ENCODE results near the gene CUX1. TPM values are rescaled to one million over a fixed set of nuclear protein-coding genes. Genes with fewer than 3 reads are reported as not detected.

CUX1 gene
- total RNA-seq, 2 donors from 2014 or later, result 24.7 to 26.2 TPM

- H3K27me3 Mint-ChIP-seq (ENCODE audit: low read depth), result peaks cover 11% of the 10 kb centered on the region
- ATAC-seq (replicated peaks in 1 of 2), result peak; percentile 56 to 59
These were observed 469.0 kb downstream of the CUX1 start, which contains the start of gene SH2B2 for GRCh38 chr7:102286237-102287110. TSS of gene SH2B2 (plus strand) at chr7:102286868. CDS start at chr7:102300551, 13,683 bp downstream.

GRCh38 chr7:102287111-102287980 lies 469.9 kb downstream of the CUX1 start:
- no peak overlapping the region for H3K27ac Mint-ChIP-seq
- DNase-seq, result peak; percentile 27 to 37
- peaks cover 11% of the 10 kb centered on the region for H3K27me3 Mint-ChIP-seq (ENCODE audit: low read depth)
- peak overlapping the region; percentile 72 to 77 for H3K4me3 Mint-ChIP-seq
- H3K36me3 Mint-ChIP-seq (ENCODE audit: insufficient read depth in 2 of 2), result no peaks in the 10 kb centered on the region
- H3K4me1 Mint-ChIP-seq (ENCODE audit: low read depth), result peaks cover 48% of the 10 kb centered on the region
- no peaks in the 10 kb centered on the region for H3K9me3 Mint-ChIP-seq
- ATAC-seq (replicated peaks in 1 of 2), result peak; percentile 23 to 37

More at GRCh38 chr7:102286237-102287110, 469.0 kb downstream of the CUX1 start, which contains the start of gene SH2B2:
- Mint-ChIP-seq H3K9me3 (no peaks in the 10 kb centered on the region), H3K36me3 (ENCODE audit: insufficient read depth in 2 of 2) (no peaks in the 10 kb centered on the region), H3K27ac (no peak within 1 kb of the TSS), H3K4me3 (peak within 1 kb of the TSS; percentile 72 to 77), H3K4me1 (ENCODE audit: low read depth) (peaks cover 41% of the 10 kb centered on the region)
- DNase-seq, result peak; percentile 52 to 57

- Mint-ChIP-seq H3K4me1 (ENCODE audit: low read depth) (peaks cover 48% of the 10 kb centered on the region), H3K27ac (no peak overlapping the region), H3K4me3 (peak overlapping the region; percentile 61 to 77), H3K36me3 (ENCODE audit: insufficient read depth in 2 of 2) (no peaks in the 10 kb centered on the region), H3K9me3 (no peaks in the 10 kb centered on the region), H3K27me3 (ENCODE audit: low read depth) (peaks cover 11% of the 10 kb centered on the region)
- DNase-seq (no peak), ATAC-seq (replicated peaks in 1 of 2) (no peak)
These were observed 470.5 kb downstream of the CUX1 start for GRCh38 chr7:102287981-102288278.

- Mint-ChIP-seq H3K4me1 (ENCODE audit: low read depth) (peaks cover 48% of the 10 kb centered on the region), H3K27ac (no peak overlapping the region)
- DNase-seq, result peak in 1 of 2 donors; percentile 34
These were observed 471.0 kb downstream of the CUX1 start for GRCh38 chr7:102288285-102288930.

GRCh38 chr7:102289057-102289456 lies 471.6 kb downstream of the CUX1 start:
- no peak overlapping the region for H3K27ac Mint-ChIP-seq
- peak overlapping the region in 1 of 2 donors; percentile 25 for H3K4me3 Mint-ChIP-seq
- no peak for ATAC-seq (replicated peaks in 1 of 2)
- no peaks in the 10 kb centered on the region for H3K9me3 Mint-ChIP-seq
- H3K4me1 Mint-ChIP-seq (ENCODE audit: low read depth), result peaks cover 48% of the 10 kb centered on the region
- no peak for DNase-seq
- no peaks in the 10 kb centered on the region for H3K36me3 Mint-ChIP-seq (ENCODE audit: insufficient read depth in 2 of 2)
- peaks cover 11% of the 10 kb centered on the region for H3K27me3 Mint-ChIP-seq (ENCODE audit: low read depth)

More at GRCh38 chr7:102288285-102288930, 471.0 kb downstream of the CUX1 start:
- H3K9me3 Mint-ChIP-seq, result no peaks in the 10 kb centered on the region
- no peaks in the 10 kb centered on the region for H3K36me3 Mint-ChIP-seq (ENCODE audit: insufficient read depth in 2 of 2)
- peak overlapping the region; percentile 25 to 61 for H3K4me3 Mint-ChIP-seq
- no peak for ATAC-seq (replicated peaks in 1 of 2)
- peaks cover 11% of the 10 kb centered on the region for H3K27me3 Mint-ChIP-seq (ENCODE audit: low read depth)

- no peaks in the 10 kb centered on the region for H3K36me3 Mint-ChIP-seq (ENCODE audit: insufficient read depth in 2 of 2)
- no peaks in the 10 kb centered on the region for H3K9me3 Mint-ChIP-seq
- no peaks in the 10 kb centered on the region for H3K27me3 Mint-ChIP-seq (ENCODE audit: low read depth)
- ATAC-seq (replicated peaks in 1 of 2) (peak; percentile 61 to 71), DNase-seq (peak; percentile 38 to 62)
- H3K4me1 Mint-ChIP-seq (ENCODE audit: low read depth), result peaks cover 34% of the 10 kb centered on the region
- no peak overlapping the region for H3K27ac Mint-ChIP-seq
- peak overlapping the region; percentile 5 to 61 for H3K4me3 Mint-ChIP-seq
These were observed 473.9 kb downstream of the CUX1 start for GRCh38 chr7:102291056-102291915.

- Mint-ChIP-seq H3K27me3 (ENCODE audit: low read depth) (no peaks in the 10 kb centered on the region), H3K9me3 (no peaks in the 10 kb centered on the region), H3K27ac (no peak overlapping the region), H3K4me3 (peak overlapping the region in 1 of 2 donors; percentile 61), H3K4me1 (ENCODE audit: low read depth) (peaks cover 34% of the 10 kb centered on the region), H3K36me3 (ENCODE audit: insufficient read depth in 2 of 2) (no peaks in the 10 kb centered on the region)
- DNase-seq (no peak), ATAC-seq (replicated peaks in 1 of 2) (no peak)
These were observed 474.5 kb downstream of the CUX1 start for GRCh38 chr7:102291916-102292267.

- H3K4me3 Mint-ChIP-seq, result no peak overlapping the region
- no peak for DNase-seq
- peaks cover 31% of the 10 kb centered on the region for H3K4me1 Mint-ChIP-seq (ENCODE audit: low read depth)
- no peak overlapping the region for H3K27ac Mint-ChIP-seq
- no peak for ATAC-seq (replicated peaks in 1 of 2)
- H3K36me3 Mint-ChIP-seq (ENCODE audit: insufficient read depth in 2 of 2), result no peaks in the 10 kb centered on the region
- H3K27me3 Mint-ChIP-seq (ENCODE audit: low read depth), result no peaks in the 10 kb centered on the region
- no peaks in the 10 kb centered on the region for H3K9me3 Mint-ChIP-seq
These were observed 475.7 kb downstream of the CUX1 start for GRCh38 chr7:102292813-102293798.

GRCh38 chr7:102294589-102294988 lies 477.2 kb downstream of the CUX1 start:
- Mint-ChIP-seq H3K9me3 (no peaks in the 10 kb centered on the region), H3K4me1 (ENCODE audit: low read depth) (peaks cover 17% of the 10 kb centered on the region), H3K4me3 (no peak overlapping the region), H3K27ac (no peak overlapping the region), H3K27me3 (ENCODE audit: low read depth) (no peaks in the 10 kb centered on the region), H3K36me3 (ENCODE audit: insufficient read depth in 2 of 2) (no peaks in the 10 kb centered on the region)
- DNase-seq, result no peak
- no peak for ATAC-seq (replicated peaks in 1 of 2)

GRCh38 chr7:102295346-102296178 lies 478.1 kb downstream of the CUX1 start:
- no peak for DNase-seq
- Mint-ChIP-seq H3K9me3 (no peaks in the 10 kb centered on the region), H3K27me3 (ENCODE audit: low read depth) (no peaks in the 10 kb centered on the region), H3K27ac (no peak overlapping the region), H3K4me3 (no peak overlapping the region), H3K4me1 (ENCODE audit: low read depth) (peaks cover 16% of the 10 kb centered on the region), H3K36me3 (ENCODE audit: insufficient read depth in 2 of 2) (no peaks in the 10 kb centered on the region)
- ATAC-seq (replicated peaks in 1 of 2), result no peak

GRCh38 chr7:102296179-102296438 lies 478.7 kb downstream of the CUX1 start:
- Mint-ChIP-seq H3K27ac (no peak overlapping the region), H3K36me3 (ENCODE audit: insufficient read depth in 2 of 2) (no peaks in the 10 kb centered on the region), H3K4me3 (no peak overlapping the region), H3K4me1 (ENCODE audit: low read depth) (peaks cover 10% of the 10 kb centered on the region), H3K27me3 (ENCODE audit: low read depth) (no peaks in the 10 kb centered on the region), H3K9me3 (no peaks in the 10 kb centered on the region)
- no peak for DNase-seq
- no peak for ATAC-seq (replicated peaks in 1 of 2)
